ENCODE data around the gene GPATCH11.

- no peak for TF ChIP-seq CTCF (IDR thresholded peaks at IDR 0.05; ENCODE audit: low read length)
- no peak for TF ChIP-seq EZH2 (optimal IDR thresholded peaks at IDR 0.05; ENCODE audit: low read depth, low read length)
- TF ChIP-seq EZH2phosphoT487 (IDR thresholded peaks at IDR 0.05; ENCODE audit: low read length), result no peak
These were observed 22.5 kb upstream of the GPATCH11 start for GRCh38 chr2:37061776-37062175.

Measured in MM.1S (cell line).